GM19099 (cell line): ENCODE data around the gene LAMC1.

Source experiments
- POLR2A ChIP-seq: IDR thresholded peaks from 3 replicates; pipeline ENCODE4 v1.6.1; 2011; ENCODE audit warnings: low read depth; ENCODE audit not compliant: insufficient read length; ENCODE audit errors: extremely low read depth

Gene LAMC1

DNA sequence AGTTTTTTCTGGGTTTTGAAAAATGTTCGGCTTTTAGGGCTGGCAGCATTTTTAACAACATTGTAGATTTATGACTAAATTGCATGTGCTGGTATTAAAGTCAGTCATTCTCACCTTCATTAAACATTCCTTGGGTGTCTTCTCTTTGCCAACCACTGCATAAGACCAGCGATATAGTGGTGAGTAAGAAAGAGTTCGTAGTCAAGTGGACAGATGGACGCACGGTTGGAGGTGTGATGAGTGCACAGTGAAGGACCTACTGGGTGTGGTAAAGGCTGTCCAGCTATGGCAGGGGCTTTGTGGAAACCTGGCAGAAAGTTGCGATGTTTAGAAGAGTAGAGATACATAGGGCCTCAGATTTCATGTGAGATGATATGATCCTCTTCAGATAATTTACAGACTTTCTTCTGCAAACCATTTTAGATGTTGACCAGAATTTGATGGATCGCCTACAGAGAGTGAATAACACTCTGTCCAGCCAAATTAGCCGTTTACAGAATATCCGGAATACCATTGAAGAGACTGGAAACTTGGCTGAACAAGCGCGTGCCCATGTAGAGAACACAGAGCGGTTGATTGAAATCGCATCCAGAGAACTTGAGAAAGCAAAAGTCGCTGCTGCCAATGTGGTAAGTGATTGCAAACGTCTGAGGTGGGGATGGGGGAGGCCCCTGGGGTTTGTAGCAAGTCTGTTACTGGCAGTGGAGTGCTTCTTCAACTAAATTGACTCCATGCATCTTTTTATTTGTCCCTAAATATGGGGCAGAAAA lies 106.9 kb downstream of the LAMC1 start:
- TF ChIP-seq POLR2A = no peak

- TF ChIP-seq POLR2A = no peak
These were observed 107.9 kb downstream of the LAMC1 start for GRCh38 chr1:183131166-183131565.

- TF ChIP-seq POLR2A = no peak
These were observed 112.1 kb downstream of the LAMC1 start for GRCh38 chr1:183135336-183135735.

DNA sequence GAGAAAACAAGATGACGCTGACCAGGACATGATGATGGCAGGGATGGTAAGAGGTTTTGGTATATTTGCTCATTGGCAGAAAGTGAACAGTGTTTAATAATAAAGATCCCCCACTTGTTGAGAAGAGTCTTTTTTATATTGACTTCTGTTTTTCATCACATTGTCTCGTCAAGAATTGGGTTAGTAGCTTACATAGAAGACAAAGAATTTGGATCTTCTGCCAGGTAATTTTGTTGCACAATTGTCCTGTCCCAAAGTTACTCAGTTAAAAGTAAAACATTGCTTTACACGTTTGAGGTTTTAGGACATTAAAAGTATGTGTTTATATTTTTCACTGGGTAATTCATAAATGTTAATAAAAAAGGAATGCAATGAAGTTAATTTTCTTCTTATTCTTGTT lies 114.6 kb downstream of the LAMC1 start:
- no peak for TF ChIP-seq POLR2A

DNA sequence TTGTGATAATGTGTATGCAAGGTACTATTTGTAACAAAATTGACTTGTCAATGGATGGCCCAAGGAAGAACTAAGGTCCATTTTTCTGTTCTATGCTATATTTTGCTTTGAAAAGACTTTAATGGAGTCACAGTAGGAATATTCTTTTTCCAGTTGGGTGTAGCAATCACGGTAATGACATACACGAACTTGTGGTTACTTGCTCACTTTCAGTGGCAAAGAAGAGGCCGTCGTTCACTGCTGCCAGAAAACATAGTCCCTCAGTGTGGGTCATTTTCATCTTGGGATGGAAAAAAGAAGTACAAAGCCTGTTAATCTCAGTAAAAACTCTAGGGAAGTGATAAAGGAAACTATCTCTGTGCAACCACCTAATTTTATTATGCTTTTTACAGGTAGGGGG lies 115.1 kb downstream of the LAMC1 start:
- TF ChIP-seq POLR2A = no peak

DNA sequence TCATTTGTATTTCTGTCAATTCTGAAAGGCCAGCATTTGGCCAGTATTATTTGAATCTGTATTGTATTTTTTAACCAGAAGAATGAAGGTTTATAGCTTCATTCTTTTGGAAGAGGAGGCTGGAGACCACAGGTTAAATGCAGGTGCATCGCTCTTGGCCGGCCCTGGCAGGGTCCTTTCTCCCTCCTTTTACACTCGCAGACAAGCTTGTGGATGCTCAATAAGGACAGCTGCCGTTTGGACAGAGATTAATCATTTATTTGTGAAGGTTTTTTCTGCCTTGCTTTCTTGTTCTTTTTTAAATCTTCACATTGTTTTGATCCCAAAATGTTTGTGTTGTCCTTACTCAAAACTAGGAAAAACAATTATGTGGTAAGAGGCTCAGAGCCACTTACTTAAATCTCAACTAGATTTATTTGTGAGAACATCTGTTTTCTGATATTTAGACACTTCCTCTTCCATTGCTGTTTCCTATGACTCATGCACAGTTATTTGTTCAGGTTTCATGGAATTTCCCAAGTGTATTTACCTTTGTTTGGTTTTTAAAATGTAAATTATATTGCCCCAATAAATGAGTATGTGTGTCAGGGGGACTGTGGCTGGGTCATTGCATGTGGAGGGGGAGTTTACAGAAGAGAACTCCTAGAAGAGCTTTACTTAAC lies 116.2 kb downstream of the LAMC1 start:
- no peak for TF ChIP-seq POLR2A

- TF ChIP-seq POLR2A = no peak
These were observed 117.4 kb downstream of the LAMC1 start for GRCh38 chr1:183140633-183141032.

DNA sequence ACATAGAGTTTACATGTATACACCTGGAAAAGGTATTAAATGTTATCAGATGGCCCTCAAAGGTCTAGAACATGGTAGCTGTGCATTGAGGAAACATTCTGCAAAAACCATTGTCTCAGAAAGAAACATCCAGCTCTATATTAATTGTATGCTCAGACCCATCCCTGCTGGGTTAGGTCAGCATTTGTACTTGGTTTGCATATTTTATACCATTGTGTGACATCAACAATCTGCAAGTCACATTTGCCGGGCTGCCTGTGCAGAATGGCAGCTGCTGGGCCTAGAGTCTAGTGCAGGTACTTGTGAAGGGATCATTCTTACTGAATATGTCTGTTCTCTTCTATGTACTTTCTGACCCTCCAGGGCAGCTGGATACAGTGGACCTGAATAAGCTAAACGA lies 119.0 kb downstream of the LAMC1 start:
- TF ChIP-seq POLR2A = no peak

DNA sequence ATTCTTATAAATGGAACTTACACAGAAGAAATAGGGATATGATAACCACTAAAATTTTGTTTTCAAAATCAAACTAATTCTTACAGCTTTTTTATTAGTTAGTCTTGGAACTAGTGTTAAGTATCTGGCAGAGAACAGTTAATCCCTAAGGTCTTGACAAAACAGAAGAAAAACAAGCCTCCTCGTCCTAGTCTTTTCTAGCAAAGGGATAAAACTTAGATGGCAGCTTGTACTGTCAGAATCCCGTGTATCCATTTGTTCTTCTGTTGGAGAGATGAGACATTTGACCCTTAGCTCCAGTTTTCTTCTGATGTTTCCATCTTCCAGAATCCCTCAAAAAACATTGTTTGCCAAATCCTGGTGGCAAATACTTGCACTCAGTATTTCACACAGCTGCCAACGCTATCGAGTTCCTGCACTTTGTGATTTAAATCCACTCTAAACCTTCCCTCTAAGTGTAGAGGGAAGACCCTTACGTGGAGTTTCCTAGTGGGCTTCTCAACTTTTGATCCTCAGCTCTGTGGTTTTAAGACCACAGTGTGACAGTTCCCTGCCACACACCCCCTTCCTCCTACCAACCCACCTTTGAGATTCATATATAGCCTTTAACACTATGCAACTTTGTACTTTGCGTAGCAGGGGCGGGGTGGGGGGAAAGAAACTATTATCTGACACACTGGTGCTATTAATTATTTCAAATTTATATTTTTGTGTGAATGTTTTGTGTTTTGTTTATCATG lies 120.5 kb downstream of the LAMC1 start:
- TF ChIP-seq POLR2A = no peak

DNA sequence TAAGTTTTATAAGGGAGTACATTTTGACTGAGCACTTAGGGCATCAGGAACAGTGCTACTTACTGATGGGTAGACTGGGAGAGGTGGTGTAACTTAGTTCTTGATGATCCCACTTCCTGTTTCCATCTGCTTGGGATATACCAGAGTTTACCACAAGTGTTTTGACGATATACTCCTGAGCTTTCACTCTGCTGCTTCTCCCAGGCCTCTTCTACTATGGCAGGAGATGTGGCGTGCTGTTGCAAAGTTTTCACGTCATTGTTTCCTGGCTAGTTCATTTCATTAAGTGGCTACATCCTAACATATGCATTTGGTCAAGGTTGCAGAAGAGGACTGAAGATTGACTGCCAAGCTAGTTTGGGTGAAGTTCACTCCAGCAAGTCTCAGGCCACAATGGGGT lies 121.5 kb downstream of the LAMC1 start:
- no peak for TF ChIP-seq POLR2A

DNA sequence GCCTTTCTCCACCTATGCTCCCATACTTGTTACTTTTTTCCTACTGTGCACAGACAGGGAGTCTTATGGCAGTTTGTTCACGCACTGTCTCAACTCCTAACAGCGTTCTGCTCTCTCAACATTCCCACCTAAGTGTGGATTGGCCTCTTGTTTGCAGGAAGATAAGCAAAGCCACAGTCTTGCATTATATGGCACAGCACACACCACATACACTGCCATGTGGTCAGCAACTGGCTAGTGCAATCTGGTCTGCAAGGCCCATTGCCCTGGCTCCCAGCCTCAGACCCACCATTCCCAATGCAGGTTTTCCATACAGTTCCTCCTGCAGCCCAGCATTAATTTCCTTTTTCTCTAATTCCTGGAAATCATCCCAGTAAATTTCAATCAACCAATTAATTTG lies 124.5 kb downstream of the LAMC1 start:
- no peak for TF ChIP-seq POLR2A

GRCh38 chr1:183148599-183148998 lies 125.4 kb downstream of the LAMC1 start:
- TF ChIP-seq POLR2A = no peak

DNA sequence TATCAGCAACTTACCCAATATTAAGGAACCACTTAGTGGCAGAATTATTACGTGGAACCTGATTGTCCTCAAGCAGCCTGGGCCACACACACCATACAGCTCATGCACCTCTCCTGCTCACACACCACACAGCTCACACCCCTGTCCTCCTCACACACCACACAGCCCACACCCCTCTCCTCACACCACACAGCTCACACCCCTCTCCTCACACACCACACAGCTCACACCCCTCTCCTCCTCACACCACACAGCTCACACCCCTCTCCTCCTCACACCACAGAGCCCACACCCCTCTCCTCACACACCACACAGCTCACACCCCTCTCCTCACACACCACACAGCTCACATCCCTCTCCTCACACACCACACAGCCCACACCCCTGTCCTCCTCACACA lies 126.1 kb downstream of the LAMC1 start:
- TF ChIP-seq POLR2A = no peak

- no peak for TF ChIP-seq POLR2A
These were observed 127.2 kb downstream of the LAMC1 start for GRCh38 chr1:183150445-183150844.

- TF ChIP-seq POLR2A = no peak
These were observed 129.0 kb downstream of the LAMC1 start for GRCh38 chr1:183152180-183152579.

DNA sequence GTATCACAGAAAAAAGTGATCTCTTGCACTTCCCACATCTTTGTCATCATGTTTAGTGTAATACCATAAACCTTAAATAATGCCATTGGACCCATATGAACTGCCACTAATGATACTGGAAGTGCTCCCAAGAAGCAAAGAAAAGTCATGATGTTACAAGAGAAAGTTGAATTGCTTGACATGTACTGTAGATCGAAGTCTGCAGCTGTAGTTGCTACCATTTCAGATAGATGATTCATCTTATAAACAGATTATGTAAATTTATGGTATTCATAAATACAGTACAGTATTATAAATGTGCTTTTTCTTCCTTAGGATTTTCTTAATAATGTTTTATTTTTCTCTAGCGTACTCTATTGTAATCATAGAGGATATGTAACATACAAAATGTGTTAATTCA lies 132.7 kb downstream of the LAMC1 start:
- no peak for TF ChIP-seq POLR2A
